Right lobe of liver (tissue), 6 donors: ENCODE data around the gene RASA4B. TPM values are rescaled to one million over a fixed set of nuclear protein-coding genes. Genes with fewer than 3 reads are reported as not detected.

Experiments
- ATAC-seq, 4 donors: fragments of 200-7000 bp; cut with Tn5 transposase; one replicate each; pipeline ENCODE4 v1.9.1; 2020; ENCODE audit warnings: mild to moderate bottlenecking in 4 of 4, moderate library complexity in 4 of 4
- DNase-seq, 3 donors: peaks; one replicate each; pipeline ENCODE4 v3.0.0-alpha.2; 2020
- H3K27ac ChIP-seq, 3 donors: fragments of 200-600 bp; one replicate each; pipeline ENCODE4 v1.8.0; 2022
- H3K27me3 ChIP-seq, 2 donors: fragments of 200-600 bp; one replicate each; pipeline ENCODE4 v1.8.0; 2022
- H3K36me3 ChIP-seq, 4 donors: fragments of 200-600 bp; sonication (generic) in 1 of 4; one replicate each; pipeline versions ENCODE4 v1.5.1 to v1.8.0; 2017 to 2022; ENCODE audit warnings: control low read depth in 1 of 4
- H3K4me1 ChIP-seq, 4 donors: fragments of 200-600 bp; sonication (generic) in 1 of 4; one replicate each; pipeline versions ENCODE4 v1.5.1 to v1.8.0; 2017 to 2022; ENCODE audit warnings: control low read depth in 1 of 4
- H3K4me3 ChIP-seq, 3 donors: fragments of 200-600 bp; one replicate each; pipeline ENCODE4 v1.8.0; 2022
- H3K9me3 ChIP-seq, 4 donors: fragments of 200-600 bp; sonication (generic) in 1 of 4; one replicate each; pipeline versions ENCODE4 v1.5.1 to v1.8.0; 2017 to 2022; ENCODE audit warnings: control low read depth in 1 of 4
- POLR2A ChIP-seq: fragments of 450-650 bp; IDR thresholded peaks from one replicate; pipeline ENCODE4 v1.6.1; 2017; ENCODE audit warnings: antibody characterized with exemption, mild to moderate bottlenecking
- WGBS: methylation state at CpG from one replicate; pipeline ENCODE4 v1.1.6; 2018; ENCODE audit warnings: low coverage, low lambda C conversion rate; ENCODE audit not compliant: insufficient coverage; ENCODE audit errors: missing lambda C conversion rate; 5-methylcytosine and 5-hydroxymethylcytosine counted together
- intact Hi-C, 2 donors: fragments of 100-400 bp; cut with DNase I; formaldehyde crosslinking; loops; one replicate each; pipeline versions ENCODE4 v1.11.2 to v1.14.1; 2022
- total RNA-seq, 6 experiments: library from RNA; depleted of rRNA in 2 of 6; stranded (reverse); fragments of >200 nt in 2 of 6; fragmentation: NEBNext Ultra II Directional in 3 of 6; extraction: Animal tissue kit (Norgen Biotek cat#: 25700) in 3 of 6; gene quantifications; one replicate each; pipeline versions ENCODE4 v1.1.0 to v1.2.4, GENCODE V29; 2016 to 2023
- TF ChIP-seq, protein P1 (sequence below), 4 donors: fragments of 200-600 bp in 3 of 4; fragments of 450-650 bp in 1 of 4; IDR thresholded peaks; one replicate each; pipeline versions ENCODE4 v1.5.1 to v1.8.0; 2016 to 2022; ENCODE audit warnings: antibody characterized with exemption in 4 of 4, mild to moderate bottlenecking in 2 of 4
- donor health status: DM: no; HTN: yes; CAD: no.
- donor health status: DM: no; HTN: no; CAD: no.
- donor health status: DM: no; HTN: no; CAD: no.
- donor health status: DM: no; HTN: yes; CAD: no.
- donor health status: DM: no; HTN: yes; CAD: no.

Gene RASA4B
- total RNA-seq, 6 experiments from 2014 or later, result 1.1 to 3.4 (median 2.7) TPM

DNA sequence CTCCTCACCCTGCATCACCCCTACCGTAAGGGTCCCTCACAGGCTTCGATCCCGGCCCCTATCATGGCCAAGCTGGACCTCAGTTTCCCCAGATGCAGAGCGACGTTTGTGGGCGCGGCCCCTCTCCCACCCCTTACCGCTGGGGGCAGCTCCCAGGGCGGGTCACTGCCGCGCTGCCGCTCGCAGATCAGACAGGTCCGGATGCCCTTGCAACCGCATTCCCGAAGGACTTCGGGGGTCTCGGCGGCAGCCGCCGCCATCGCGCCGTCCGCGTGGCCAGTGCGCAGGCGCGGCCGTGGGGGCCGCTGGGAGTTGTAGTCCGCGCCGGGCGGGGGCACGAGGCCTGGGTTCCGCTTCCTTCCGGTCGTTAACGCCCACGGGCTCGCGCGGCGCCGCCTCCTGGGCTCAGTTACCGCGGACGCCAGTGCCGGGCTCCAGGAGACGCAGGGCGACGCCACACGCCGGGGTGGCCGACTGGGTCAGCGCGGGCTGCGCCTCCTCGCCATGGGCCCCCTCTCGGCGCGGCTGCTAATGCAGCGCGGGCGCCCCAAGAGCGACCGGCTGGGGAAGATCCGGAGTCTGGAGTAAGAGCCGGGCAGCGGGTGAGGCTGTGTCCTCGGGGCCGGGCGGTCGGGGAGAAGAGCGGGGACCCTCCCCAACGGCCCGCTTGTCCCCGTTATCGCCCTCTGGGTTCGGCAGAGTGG lies 52.8 kb downstream of the RASA4B start, which contains the start of the genes ALKBH4 and LRWD1:
Gene ALKBH4 (minus strand): TSS at position 287 of the 704 bp plus-strand sequence. CDS start 27 bp downstream, at position 260.
Gene LRWD1 (plus strand): TSS at position 408 of the 704 bp plus-strand sequence. CDS start 97 bp downstream, at position 505.
- Histone ChIP-seq H3K27me3 (no peaks in the 10 kb centered on the region), H3K4me1 (peaks cover 0 to 27% (median 10%) of the 10 kb centered on the region in 4 donors), H3K9me3 (no peaks in the 10 kb centered on the region), H3K36me3 (no peaks in the 10 kb centered on the region), H3K27ac (peak within 1 kb of the TSS; percentile 39 to 52 (median 41)), H3K4me3 (peak within 1 kb of the TSS; percentile 83 to 94 (median 94))
- TF ChIP-seq, protein P1, sequence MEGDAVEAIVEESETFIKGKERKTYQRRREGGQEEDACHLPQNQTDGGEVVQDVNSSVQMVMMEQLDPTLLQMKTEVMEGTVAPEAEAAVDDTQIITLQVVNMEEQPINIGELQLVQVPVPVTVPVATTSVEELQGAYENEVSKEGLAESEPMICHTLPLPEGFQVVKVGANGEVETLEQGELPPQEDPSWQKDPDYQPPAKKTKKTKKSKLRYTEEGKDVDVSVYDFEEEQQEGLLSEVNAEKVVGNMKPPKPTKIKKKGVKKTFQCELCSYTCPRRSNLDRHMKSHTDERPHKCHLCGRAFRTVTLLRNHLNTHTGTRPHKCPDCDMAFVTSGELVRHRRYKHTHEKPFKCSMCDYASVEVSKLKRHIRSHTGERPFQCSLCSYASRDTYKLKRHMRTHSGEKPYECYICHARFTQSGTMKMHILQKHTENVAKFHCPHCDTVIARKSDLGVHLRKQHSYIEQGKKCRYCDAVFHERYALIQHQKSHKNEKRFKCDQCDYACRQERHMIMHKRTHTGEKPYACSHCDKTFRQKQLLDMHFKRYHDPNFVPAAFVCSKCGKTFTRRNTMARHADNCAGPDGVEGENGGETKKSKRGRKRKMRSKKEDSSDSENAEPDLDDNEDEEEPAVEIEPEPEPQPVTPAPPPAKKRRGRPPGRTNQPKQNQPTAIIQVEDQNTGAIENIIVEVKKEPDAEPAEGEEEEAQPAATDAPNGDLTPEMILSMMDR (IDR thresholded peaks at IDR 0.05), result peak in 3 of 4 donors; percentile 22 to 31 (median 23)
- peak; percentile 87 for TF ChIP-seq POLR2A
- WGBS, result 0% methylated on average over 7 of the region's 81 CpGs
- intact Hi-C loops, result no loop called here
- peak; percentile 90 to 96 (median 93) for ATAC-seq
- peak; percentile 96 to 97 (median 97) for DNase-seq

DNA sequence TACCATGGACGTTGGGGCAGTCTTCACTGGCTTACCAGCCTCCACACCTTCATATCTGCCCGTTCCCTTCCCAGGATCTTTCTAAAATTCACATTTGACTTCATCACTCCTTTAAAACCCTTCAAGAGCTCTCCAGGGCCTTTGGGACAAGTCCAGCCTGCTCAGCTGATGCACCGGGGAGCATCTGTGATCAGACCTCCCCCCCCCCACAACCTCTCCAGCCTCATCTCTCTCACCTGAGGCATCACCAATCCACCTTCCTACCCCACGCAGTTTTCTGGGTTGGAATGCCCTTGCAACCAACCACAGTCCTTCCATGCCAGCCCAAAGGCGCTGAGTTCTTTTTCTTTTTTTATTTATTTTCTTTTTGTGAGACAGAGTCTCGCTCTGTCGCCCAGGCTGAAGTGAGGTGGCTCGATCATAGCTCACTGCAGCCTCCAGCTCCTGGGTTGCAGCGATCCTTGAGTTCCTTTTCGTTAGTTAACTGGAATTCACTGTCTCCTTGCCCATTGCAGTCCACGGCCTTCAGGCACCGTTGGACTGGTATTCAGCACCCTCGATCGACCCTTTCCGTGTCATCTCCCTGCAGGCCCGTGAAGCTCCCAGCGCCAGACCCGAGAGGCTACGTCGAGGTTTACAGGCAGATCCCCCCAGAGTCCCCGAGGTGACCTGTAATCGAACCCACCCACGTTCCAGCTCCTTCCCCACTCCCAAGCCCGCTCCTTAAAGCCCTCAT lies 53.6 kb downstream of the RASA4B start:
- ATAC-seq (peak in 2 of 4 donors; percentile 4 to 5), DNase-seq (no peak)
- H3K4me1 ChIP-seq, result peaks cover 0 to 20% (median 7%) of the 10 kb centered on the region in 4 donors
- peak overlapping the region; percentile 83 to 94 (median 94) for H3K4me3 ChIP-seq
- H3K9me3 ChIP-seq, result no peaks in the 10 kb centered on the region
- H3K27ac ChIP-seq, result peak overlapping the region; percentile 39 to 52 (median 41)
- no peaks in the 10 kb centered on the region for H3K36me3 ChIP-seq
- 16% methylated on average over 23 of the region's 24 CpGs for WGBS
- intact Hi-C loops, result no loop called here
- H3K27me3 ChIP-seq, result no peaks in the 10 kb centered on the region
- no peak for TF ChIP-seq POLR2A
- TF ChIP-seq, protein P1 (IDR thresholded peaks at IDR 0.05), result no peak

DNA sequence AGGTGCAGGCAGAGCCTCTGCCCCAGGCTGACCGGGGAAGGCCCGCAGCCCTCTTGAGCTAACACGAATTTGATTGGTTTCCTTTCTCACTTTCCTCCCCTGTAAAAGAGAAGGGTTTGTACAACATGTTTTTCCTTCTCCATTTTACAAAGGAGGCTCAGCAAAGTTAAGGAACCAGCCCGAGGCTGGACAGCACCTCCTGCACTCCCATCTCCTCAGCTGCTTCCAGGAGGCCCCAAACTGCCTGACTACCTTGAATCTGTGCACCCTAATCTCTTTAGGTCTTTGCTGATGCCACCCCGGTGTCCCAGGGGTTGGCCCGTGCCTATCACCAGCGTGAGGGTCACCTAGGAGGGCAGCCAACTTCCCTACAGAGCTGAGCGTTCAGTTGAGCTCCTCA lies 57.1 kb downstream of the RASA4B start:
- no peak overlapping the region for H3K27ac ChIP-seq
- no peak for DNase-seq
- no peak for ATAC-seq
- TF ChIP-seq POLR2A, result no peak
- TF ChIP-seq, protein P1 (IDR thresholded peaks at IDR 0.05), result no peak
- H3K4me1 ChIP-seq, result peaks cover 0 to 7% (median 0%) of the 10 kb centered on the region in 4 donors
- 81% methylated on average over 4 of the region's 8 CpGs for whole genome bisulfite sequencing
- no peaks in the 10 kb centered on the region for H3K9me3 ChIP-seq
- intact Hi-C loops, result no loop called here
- H3K4me3 ChIP-seq, result no peak overlapping the region
- H3K27me3 ChIP-seq, result no peaks in the 10 kb centered on the region
- H3K36me3 ChIP-seq, result peaks cover 0 to 18% (median 9%) of the 10 kb centered on the region in 4 donors

DNA sequence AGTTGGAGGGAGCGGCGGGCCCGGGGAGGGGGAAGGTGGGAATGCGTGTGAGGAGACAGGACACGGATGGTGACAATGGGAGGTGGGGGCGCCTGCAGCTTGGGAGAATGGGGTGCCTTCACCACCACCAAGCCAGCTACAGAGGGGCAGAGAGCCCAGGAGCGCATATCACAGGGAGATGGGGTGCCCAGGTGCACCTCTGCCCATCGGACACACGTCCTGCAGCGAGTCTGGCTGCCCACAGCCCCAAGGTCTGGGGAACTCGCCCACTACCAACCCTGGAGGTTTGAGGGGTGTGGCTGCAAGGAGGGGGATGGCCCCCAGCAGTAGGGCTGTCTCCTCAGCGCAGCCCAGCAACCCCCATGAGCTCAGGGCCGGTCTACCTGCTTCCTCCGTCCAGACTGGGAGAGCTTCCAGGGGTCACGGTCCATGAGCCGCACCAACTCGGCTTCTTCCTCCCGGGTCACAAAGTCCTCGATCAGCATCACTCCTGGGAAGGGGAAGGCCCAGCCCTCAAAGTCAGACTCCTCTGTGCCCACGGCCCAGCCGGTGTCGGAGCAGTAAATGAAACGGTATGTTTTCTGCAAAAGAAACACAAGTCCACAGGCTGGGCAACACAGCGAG lies 58.2 kb downstream of the RASA4B start:
- no peaks in the 10 kb centered on the region for H3K27me3 ChIP-seq
- intact Hi-C loops, result no loop called here
- ATAC-seq (peak; percentile 7 to 58 (median 14)), DNase-seq (no peak)
- H3K4me1 ChIP-seq, result peaks cover 0 to 7% (median 0%) of the 10 kb centered on the region in 4 donors
- H3K4me3 ChIP-seq, result no peak overlapping the region
- H3K27ac ChIP-seq, result no peak overlapping the region
- no peaks in the 10 kb centered on the region for H3K9me3 ChIP-seq
- WGBS, result 66% methylated on average over 11 of the region's 24 CpGs
- H3K36me3 ChIP-seq, result peaks cover 0 to 18% (median 9%) of the 10 kb centered on the region in 4 donors
- TF ChIP-seq, protein P1 (IDR thresholded peaks at IDR 0.05), result no peak
- TF ChIP-seq POLR2A, result no peak
